Measurements from ENCODE around the gene SELENOI. TPM values are rescaled to one million over a fixed set of nuclear protein-coding genes. Genes with fewer than 3 reads are reported as not detected.

The SELENOI gene
- total RNA-seq, 1 experiment from 2014 or later, result 75.4 TPM

DNA sequence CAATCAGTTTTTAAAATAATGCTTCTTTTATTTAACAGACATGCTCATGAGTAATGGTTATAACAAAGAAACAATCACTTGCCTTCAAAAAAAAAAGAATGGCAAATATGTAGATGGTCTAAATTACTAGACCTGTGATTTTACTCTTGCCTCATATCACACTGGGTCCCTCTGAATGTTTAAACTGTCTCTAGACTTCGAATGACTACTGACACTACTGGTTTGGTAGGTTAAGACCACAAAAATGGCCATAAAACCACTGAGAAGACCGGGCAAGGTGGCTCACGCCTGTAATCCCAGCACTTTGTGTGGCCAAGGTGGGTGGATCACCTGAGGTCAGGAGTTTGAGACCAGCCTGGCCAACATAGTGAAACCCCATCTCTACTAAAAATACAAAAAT lies 5.1 kb upstream of the SELENOI start:
- Mint-ChIP-seq H3K9me3 (ENCODE audit: low read depth, unreplicated experiment) (no peaks in the 10 kb centered on the region), H3K27me3 (ENCODE audit: unreplicated experiment) (no peaks in the 10 kb centered on the region), H3K27ac (ENCODE audit: unreplicated experiment) (peak overlapping the region; percentile 49), H3K4me3 (ENCODE audit: low read depth, unreplicated experiment) (peak overlapping the region; percentile 17), H3K36me3 (ENCODE audit: insufficient read depth, unreplicated experiment) (peaks cover 27% of the 10 kb centered on the region), H3K4me1 (ENCODE audit: low read depth, unreplicated experiment) (peaks cover 40% of the 10 kb centered on the region)
- CTCF ChIA-PET, result no interaction called here
- BruUV-seq (replicated peaks), result no TSS peak
- TF ChIP-seq, protein P1, sequence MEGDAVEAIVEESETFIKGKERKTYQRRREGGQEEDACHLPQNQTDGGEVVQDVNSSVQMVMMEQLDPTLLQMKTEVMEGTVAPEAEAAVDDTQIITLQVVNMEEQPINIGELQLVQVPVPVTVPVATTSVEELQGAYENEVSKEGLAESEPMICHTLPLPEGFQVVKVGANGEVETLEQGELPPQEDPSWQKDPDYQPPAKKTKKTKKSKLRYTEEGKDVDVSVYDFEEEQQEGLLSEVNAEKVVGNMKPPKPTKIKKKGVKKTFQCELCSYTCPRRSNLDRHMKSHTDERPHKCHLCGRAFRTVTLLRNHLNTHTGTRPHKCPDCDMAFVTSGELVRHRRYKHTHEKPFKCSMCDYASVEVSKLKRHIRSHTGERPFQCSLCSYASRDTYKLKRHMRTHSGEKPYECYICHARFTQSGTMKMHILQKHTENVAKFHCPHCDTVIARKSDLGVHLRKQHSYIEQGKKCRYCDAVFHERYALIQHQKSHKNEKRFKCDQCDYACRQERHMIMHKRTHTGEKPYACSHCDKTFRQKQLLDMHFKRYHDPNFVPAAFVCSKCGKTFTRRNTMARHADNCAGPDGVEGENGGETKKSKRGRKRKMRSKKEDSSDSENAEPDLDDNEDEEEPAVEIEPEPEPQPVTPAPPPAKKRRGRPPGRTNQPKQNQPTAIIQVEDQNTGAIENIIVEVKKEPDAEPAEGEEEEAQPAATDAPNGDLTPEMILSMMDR (IDR thresholded peaks at IDR 0.05; ENCODE audit: unreplicated experiment), result no peak
- DNase-seq, result peak; percentile 41
- intact Hi-C loops (cut with micrococcal nuclease; ENCODE audit: unreplicated experiment), result no loop called here

DNA sequence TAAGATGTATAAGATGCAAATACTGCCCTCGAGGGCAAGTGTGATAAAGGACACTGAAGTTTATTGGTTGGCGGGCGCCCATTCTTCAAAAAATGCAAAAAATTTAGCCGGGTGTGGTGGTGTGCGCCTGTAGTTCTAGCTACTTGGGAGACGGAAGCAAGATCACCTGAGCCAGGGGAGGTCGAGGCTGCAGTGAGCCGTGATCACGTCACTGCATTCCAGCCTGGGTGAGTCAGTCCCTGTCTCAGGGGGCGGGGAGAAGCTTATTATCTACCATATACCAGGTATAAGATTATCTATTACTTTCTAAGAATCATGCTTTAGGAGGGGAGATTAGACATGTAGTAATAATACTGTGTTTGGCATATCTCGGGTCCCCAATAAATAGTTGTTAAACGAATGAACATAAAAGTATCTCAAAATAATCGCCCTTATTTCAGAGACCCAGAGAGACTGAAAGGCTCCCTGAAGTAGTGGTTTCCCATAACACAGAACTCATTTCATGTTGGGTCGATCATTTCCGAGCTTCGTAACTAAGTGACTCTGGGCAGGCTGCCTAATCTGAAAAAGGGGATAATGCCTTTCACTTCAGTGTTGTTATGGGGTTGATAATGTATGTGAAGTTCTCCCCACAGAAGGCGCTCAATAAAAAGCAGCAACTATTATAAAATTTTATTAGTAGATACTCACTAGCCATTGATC lies 1.2 kb upstream of the SELENOI start:
- Mint-ChIP-seq H3K27me3 (ENCODE audit: unreplicated experiment) (no peaks in the 10 kb centered on the region), H3K4me3 (ENCODE audit: low read depth, unreplicated experiment) (peak overlapping the region; percentile 82), H3K36me3 (ENCODE audit: insufficient read depth, unreplicated experiment) (peaks cover 58% of the 10 kb centered on the region), H3K9me3 (ENCODE audit: low read depth, unreplicated experiment) (no peaks in the 10 kb centered on the region), H3K27ac (ENCODE audit: unreplicated experiment) (peak overlapping the region; percentile 82), H3K4me1 (ENCODE audit: low read depth, unreplicated experiment) (peaks cover 44% of the 10 kb centered on the region)
- DNase-seq, result peak; percentile 68
- CTCF ChIA-PET, result interaction anchor here (1.0 kb wide), 2 partner anchors 45 to 99 kb away, joined by 3 read pairs; no protein-coding TSS in a partner anchor
- BruUV-seq (replicated peaks), result no TSS peak
- TF ChIP-seq, protein P1 (IDR thresholded peaks at IDR 0.05; ENCODE audit: unreplicated experiment), result no peak
- intact Hi-C loops (cut with micrococcal nuclease; ENCODE audit: unreplicated experiment), result no loop called here

DNA sequence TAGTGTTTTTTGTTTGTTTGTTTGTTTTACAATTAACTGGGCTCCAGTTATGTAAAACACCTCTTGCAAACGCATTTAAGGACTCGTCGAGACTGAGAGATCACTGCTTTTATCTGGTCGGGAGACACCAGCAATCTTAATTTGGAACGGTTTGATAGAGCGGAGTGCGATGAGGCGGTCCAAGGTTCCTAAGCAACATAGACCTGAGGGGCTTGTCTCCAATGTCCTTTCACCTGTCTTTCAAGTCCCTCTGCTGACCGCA lies 729 bp upstream of the SELENOI start:
- peaks cover 39% of the 10 kb centered on the region for H3K4me1 Mint-ChIP-seq (ENCODE audit: low read depth, unreplicated experiment)
- H3K27ac Mint-ChIP-seq (ENCODE audit: unreplicated experiment), result peak overlapping the region; percentile 82
- peak overlapping the region; percentile 82 for H3K4me3 Mint-ChIP-seq (ENCODE audit: low read depth, unreplicated experiment)
- no peaks in the 10 kb centered on the region for H3K9me3 Mint-ChIP-seq (ENCODE audit: low read depth, unreplicated experiment)
- TF ChIP-seq, protein P1 (IDR thresholded peaks at IDR 0.05; ENCODE audit: unreplicated experiment), result no peak
- no peaks in the 10 kb centered on the region for H3K27me3 Mint-ChIP-seq (ENCODE audit: unreplicated experiment)
- DNase-seq, result no peak
- intact Hi-C loops (cut with micrococcal nuclease; ENCODE audit: unreplicated experiment), result no loop called here
- BruUV-seq (replicated peaks), result TSS peak; percentile 98
- CTCF ChIA-PET, result interaction anchor here (1.0 kb wide), 2 partner anchors 44 to 100 kb away, joined by 3 read pairs; no protein-coding TSS in a partner anchor
- peaks cover 58% of the 10 kb centered on the region for H3K36me3 Mint-ChIP-seq (ENCODE audit: insufficient read depth, unreplicated experiment)

DNA sequence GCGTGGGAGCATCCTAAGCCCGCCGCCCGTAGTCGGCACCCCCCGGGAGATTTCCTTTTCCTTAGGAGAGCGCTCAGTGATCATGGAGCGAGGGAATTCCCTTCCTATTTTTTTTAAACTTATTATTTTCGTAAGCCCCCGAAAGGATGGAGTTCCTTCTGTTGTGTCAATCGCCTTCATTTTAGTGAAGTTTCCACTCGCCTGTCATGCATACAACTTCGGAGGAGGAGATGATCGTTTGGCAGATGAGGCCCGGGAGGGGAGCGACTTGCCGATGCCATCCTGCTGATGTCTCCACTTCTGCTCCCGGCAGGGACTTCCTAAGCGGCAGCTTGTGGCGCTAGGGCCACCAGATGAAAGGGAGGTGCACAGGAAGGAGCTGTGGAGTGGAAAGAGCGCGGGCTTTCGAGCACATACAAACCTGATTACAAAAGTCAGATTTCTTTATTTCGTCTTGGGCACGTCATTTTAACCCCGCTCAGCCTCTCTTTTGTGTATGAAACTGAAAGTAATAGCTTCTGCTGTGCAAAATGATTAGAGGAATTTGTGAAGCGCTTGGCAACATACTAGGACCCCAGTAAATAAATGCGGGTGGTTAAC lies 611 bp downstream of the SELENOI start, which contains the start of gene ADGRF3:
ADGRF3 (minus strand) TSS at position 336 of the 600 bp plus-strand sequence. CDS start 555 bp downstream, outside the sequence.
- TF ChIP-seq, protein P1 (IDR thresholded peaks at IDR 0.05; ENCODE audit: unreplicated experiment), result no peak
- CTCF ChIA-PET, result no interaction called here
- DNase-seq, result peak; percentile 55
- BruUV-seq (replicated peaks), result no TSS peak
- Mint-ChIP-seq H3K36me3 (ENCODE audit: insufficient read depth, unreplicated experiment) (peaks cover 58% of the 10 kb centered on the region), H3K4me1 (ENCODE audit: low read depth, unreplicated experiment) (peaks cover 36% of the 10 kb centered on the region), H3K27ac (ENCODE audit: unreplicated experiment) (peak within 1 kb of the TSS; percentile 82), H3K27me3 (ENCODE audit: unreplicated experiment) (no peaks in the 10 kb centered on the region), H3K4me3 (ENCODE audit: low read depth, unreplicated experiment) (peak within 1 kb of the TSS; percentile 82), H3K9me3 (ENCODE audit: low read depth, unreplicated experiment) (no peaks in the 10 kb centered on the region)
- intact Hi-C loops (cut with micrococcal nuclease; ENCODE audit: unreplicated experiment), result no loop called here

Measured in Calu3 (cell line).